Activated CD8-positive, alpha-beta memory T cell treated with anti-CD3 and anti-CD28 coated beads for 48 hours (primary cell): ENCODE measurements around the gene CDH23.
"Not testable (repeated sequence)": the region's sequence is repeated elsewhere in the genome, so short reads cannot be mapped to it uniquely, and the experiment has no call there.

Source experiments
- DNase-seq, 3 experiments: peaks; one replicate each; pipeline ENCODE4 v3.0.0-alpha.2; 2020; ENCODE audit warnings: low read depth in 2 of 3, low spot score in 2 of 3

The CDH23 gene

DNA sequence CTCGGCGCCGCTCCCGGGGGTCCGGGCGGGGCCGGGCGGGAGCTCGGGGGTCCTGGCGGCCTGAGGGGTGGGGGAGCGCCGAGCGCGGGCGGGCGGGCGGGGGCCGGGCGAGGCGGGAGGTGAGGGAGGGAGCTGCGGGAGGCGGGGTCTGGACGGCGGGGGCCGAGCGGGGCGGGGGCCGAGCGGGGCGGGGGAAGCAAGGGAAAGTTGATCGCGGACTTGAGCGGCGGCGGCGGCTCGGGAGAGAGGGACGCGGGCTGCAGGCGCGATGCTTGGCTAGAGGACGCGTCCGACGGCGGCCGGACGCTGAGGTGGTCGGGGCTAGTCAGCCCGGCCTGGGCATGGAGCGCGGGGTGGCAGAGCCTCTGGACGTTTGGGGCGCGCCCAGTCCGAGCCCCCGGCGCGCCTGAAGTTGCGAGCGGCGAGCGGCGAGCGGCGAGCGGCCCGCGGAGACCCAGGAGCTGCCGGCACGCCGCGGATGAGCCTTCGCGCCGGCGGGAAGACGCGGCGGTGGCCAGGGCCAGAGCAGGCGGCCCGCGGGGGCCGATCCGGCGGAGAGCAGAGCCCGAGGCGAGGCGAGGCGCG lies at the start of gene CDH23:
Gene CDH23 (plus strand): TSS at position 210 of the 585 bp plus-strand sequence. CDS start 42,912 bp downstream, outside the sequence.
- no peak for DNase-seq

DNA sequence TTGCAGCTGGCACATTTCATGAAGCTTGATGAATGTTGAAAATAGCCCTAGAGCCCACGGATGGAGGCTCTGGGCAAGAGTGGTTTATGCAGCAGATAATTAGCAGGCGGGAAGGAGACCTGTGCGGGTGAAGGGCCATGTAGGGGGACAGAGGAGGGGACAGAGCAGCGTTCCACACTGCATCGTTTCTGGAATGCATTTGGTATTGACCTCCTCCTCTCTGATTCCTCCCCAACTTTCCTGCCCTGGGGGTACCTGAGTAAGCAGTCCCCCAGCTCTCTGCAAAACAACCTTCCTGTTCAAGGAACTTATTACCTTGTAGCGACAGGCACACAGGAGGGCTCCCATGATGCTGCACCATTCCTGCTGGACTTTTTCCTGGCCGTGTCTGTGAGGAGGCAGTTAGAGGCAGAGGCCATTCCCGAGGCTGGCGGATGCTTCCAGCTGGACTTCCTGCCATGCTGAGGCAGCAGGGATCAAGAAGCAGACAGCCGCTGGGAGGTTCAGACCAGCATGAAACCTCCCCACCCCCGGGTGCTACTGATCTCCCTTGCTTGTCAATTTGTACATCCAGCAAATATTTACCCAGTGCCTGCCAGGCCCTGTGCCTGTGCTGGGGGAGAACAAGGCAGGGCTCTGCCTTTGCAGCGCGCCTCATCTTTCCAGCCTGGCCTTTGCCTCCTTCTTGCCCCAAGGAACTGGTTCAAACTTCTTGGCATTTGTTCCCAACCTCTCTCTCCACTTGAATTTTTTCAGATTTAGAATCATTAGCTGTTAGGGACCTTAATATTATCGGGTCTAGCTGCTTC lies 48.9 kb upstream of the CDH23 start:
- DNase-seq, result no peak

DNA sequence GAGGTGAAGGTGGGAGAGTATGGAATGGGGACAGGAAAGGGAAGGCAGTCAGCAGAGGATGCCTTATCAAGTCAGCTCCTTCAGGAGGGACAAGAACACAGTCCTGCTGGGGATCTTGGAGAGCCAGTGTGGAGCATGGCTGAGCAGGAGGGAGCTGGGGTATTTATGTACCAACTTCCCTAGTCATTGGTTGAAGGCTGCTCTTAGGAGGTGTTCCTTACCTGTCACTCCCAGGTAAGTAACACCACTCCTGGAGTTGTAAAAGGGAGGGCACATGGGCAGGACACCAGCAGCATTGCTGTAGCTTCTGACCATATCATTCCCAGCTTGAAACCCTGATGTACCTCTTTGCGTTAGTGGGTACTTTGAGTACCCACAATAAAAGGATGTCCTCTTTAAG lies 47.9 kb upstream of the CDH23 start:
- no peak for DNase-seq

DNA sequence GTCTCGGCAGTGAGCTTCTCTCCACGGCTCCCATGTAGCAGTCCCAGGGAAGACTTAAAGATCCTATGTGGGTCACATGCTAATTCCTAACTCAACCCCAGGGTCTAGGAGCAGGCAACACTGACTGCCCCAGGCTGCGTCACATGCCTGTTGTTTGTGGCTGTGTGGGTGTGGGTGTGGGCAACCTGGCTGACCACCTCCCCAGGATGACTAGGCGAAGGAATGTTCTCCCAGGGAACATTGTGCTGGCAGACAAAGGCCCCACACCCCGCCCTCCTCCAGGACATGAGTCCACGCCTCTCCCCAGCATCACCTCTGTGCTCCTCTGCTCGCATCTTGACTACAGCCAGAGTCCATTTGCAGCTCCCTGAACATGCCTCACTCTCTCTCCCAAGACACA lies 47.3 kb upstream of the CDH23 start:
- no peak for DNase-seq

DNA sequence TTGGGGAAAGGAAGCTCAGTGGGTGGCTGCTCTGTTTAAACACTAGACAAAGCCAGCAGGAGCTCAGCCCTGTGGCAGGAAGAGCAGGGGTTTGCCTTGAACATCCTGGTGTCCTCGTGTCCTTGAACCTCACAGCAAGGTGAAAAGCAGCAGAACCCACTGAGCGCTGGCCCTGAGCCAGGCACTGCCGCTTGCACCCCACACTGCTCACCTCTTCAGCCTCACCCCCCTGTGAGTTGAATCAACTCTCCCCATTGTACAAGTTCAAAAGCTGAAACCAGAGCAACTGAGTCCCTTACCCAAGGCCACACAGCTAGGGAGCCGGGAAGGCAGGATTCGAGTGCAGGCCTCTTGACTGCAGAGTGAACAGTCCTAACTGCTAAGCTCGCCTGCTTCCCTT lies 45.6 kb upstream of the CDH23 start:
- DNase-seq, result no peak

DNA sequence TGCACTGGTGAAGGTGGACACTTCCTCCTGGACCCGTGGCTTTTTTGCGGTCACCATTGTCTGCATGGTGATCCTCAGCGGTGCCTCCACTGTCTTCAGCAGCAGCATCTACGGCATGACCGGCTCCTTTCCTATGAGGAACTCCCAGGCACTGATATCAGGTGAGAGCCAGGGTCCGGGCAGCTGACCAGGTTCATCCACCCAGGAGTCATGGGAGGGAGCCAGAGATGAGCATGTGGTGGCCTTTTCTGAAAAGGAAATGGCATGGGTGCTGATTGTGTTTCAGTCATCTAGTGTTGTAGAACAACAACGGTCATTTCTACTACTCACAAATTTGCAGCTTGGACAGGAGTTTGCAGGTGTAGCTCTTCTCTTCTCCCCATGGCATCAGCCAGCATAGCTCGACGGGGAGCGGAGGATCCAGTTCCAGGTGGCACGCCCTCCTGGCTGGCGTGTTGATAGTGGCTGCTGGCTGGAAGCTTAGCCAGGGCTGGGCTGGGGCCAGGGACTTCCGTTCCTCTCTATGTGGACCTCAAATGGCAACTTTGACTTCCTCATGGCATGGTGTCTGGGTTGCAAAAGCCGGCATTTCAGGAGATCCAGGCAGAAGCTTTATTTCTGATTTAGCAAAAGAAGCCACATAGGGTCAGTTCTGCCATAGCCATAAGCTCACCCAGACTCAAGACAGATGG lies 44.9 kb upstream of the CDH23 start:
- no peak for DNase-seq

DNA sequence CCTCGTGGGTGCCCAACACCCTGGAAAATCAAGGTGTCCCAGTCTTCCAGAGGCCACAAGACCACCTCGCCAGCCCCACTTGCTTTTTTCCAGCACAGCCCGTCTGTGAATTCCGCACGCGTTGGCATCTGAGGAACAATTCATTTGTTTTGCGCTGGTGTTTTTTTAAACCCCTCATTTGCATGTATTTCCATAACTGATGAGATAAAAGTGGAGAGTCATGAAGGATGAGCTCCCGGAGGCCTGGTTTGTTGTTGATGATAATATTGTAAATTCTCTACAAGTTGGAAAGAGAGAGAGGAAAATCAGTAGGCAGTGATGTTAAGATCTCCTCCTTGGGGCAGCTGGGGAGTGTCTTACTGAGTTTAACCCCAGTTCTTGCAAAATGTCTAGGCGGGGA lies 43.1 kb upstream of the CDH23 start:
- DNase-seq, result no peak

DNA sequence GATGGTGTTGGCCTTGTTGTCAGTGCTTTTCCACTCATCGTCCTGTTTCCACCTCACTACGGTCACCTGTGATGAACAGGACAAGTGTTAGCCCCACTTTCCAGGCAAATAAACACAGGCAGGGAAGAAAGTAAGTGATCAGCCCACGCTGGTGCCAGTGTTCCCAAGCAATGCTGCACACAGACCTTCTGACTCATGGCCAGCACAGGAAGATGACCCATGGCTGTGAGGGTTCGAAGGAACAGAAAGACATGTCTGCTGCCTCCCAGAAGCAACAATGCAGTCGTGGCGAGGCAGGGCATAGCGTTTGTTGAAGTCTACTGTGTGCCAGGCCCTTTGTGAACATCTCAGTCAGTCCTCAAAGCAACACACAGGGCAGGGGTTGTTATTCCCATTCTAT lies 41.9 kb upstream of the CDH23 start:
- DNase-seq, result no peak

DNA sequence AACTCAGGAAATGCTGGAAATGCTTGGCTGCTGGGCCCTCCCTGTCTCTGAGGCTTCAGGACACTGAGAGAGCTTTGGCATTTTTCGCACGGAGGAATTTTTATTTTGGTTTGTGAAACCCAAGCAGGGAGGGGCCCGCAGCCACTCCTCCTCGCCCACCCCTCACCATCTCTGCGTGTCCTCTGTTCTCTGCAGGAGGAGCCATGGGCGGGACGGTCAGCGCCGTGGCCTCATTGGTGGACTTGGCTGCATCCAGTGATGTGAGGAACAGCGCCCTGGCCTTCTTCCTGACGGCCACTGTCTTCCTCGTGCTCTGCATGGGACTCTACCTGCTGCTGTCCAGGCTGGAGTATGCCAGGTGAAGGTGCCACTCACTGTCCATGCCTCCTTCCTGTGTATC lies 40.8 kb upstream of the CDH23 start:
- no peak for DNase-seq

DNA sequence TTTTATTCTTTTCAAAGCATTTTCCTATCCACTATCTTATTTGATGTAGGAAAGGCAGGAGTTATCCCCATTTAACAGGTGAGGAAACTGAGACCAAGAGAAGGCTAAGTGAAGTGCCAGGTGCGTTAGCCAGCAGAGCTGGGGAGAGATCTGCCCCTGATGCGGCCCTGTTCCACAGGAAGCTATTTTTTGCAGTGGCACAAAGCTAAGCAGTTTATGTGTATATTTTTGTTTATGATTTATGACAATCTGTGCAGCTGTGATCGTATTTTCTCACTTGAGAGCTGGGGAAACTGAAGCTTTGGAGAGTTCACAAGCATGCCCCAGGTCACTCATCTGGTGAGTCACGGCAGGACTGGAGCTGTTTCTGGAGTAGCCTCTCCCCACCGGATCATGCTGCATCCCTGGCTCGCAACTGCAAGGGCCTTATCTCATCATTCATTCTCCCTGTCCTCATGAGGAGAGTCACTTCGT lies 38.9 kb upstream of the CDH23 start:
- DNase-seq, result no peak

DNA sequence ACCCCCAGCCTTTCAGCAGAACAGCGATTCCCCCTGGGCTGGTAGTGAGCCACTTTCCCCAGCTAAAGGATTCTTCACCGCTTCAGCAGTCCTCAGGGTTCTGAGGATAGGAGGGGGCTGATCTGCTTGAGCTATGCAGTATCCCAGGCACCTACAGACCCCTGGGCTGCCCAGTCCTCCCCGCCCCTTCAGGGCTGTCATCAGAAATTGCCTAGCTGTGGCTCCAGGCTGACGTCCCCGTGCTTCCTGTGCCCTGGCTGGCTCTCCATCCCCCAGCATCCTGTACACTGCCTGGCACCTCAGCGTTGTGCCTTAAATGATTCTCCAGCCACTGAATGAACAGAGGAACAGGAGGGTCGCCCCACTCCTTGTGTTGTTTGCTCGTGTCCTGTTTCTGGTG lies 38.4 kb upstream of the CDH23 start:
- DNase-seq, result no peak

DNA sequence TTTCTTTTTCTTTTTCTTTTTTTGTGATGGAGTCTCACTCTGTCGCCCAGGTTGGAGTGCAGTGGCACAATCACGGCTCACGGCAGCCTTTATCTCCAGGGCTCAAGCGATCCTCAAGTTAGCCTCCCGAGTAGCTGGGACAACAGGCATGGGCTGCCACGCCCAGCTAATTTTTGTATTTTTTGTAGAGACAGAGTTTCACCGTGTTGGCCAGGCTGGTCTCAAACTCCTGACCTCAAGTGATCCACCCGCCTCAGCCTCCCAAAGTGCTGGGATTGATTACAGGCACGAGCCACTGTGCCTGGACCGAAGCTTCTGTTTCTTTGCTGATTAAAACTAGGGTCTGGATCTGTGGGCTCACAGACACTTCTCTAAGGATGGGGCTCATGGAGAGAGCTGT lies 37.8 kb upstream of the CDH23 start:
- DNase-seq, result not testable (repeated sequence)

DNA sequence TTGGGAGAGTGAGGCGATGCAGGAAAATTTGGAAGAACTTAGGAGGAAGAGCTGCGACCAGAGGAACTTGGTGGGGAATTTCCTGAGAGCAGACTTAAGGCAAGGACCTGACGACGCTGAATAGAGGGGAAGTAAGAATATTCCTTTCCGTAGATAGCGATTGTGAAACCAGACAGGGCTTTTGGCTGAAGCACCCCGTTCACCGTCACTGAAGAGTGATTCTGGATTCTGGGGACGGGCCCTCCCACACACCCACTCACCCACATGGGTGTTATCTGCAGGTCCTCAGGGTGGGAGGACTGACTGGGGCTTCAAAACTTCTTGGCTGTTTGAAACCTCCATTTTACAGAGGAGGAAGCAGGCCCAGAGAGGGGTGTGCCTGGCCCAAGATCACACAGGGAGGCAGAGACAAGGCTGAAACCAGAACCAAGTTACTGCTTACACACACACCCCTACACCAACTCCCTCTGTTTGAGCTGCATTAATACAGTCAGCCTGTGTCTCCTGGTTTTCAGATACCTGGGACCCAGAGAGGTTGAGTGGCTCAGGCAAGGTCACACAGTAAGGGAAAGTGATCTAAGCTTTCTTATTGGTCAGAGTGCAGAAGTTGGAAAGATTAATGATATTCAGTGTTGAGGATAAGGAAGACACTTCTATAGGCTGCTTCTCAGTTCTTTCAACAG lies 37.2 kb upstream of the CDH23 start:
- no peak for DNase-seq

DNA sequence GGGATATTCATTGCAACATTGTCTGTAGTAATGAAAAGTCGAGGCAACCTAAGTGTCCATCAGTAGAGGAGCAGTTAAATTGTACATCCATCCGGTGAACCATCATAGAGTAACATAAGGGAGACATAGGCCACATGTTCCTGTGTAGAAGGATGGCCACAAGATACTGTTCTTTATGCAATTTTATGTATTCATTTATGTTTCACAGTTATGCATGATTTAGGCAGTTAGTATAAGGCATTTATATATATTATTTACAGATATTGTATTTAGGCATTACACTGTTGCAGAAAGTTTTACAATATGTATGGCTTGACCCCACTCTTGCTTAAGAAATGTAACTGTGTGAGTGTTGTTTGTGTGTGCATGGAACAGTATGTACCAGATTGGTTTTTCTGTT lies 36.0 kb upstream of the CDH23 start:
- no peak for DNase-seq

DNA sequence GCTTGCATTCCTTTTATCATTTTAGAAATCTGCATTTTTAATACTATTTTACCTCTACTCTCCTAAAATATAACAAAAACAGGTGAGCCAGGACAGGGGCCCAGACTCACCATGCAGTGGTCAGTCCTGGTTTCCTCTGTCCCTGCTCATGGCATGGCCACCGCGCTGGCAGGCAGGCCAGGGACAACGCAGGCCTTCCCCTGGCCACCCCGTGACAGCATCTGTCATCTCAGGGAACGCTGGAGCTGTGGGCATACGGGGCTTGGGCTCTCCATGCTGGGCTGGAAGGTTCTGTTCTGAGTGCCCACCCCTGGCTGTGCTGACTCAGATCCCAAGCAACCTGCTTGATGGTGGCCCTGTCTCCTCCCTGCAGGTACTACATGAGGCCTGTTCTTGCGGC lies 35.1 kb upstream of the CDH23 start:
- DNase-seq, result no peak

DNA sequence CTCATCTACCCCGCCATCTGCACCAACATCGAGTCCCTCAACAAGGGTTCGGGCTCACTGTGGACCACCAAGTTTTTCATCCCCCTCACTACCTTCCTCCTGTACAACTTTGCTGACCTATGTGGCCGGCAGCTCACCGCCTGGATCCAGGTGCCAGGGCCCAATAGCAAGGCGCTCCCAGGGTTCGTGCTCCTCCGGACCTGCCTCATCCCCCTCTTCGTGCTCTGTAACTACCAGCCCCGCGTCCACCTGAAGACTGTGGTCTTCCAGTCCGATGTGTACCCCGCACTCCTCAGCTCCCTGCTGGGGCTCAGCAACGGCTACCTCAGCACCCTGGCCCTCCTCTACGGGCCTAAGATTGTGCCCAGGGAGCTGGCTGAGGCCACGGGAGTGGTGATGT lies 34.6 kb upstream of the CDH23 start:
- DNase-seq, result no peak

DNA sequence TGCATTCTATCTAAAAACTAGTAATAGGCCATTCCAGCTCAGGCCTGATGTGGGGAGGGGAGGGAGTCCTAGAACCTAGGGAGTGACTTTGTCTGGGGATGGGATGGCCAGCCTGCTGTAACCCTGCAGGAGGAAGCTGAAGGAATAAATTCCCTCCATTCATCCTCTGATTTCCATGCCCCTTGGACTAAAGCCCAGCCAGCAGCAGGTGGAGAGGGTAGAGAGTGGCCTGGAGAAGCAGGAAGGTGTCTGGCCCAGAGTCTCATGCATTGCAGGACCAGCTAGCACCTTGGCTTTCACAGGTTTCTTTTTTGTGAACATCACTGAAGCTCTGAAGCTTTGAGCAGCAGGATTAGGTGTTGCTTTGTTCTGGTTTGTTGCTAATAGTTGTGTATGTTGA lies 32.8 kb upstream of the CDH23 start:
- DNase-seq, result no peak

DNA sequence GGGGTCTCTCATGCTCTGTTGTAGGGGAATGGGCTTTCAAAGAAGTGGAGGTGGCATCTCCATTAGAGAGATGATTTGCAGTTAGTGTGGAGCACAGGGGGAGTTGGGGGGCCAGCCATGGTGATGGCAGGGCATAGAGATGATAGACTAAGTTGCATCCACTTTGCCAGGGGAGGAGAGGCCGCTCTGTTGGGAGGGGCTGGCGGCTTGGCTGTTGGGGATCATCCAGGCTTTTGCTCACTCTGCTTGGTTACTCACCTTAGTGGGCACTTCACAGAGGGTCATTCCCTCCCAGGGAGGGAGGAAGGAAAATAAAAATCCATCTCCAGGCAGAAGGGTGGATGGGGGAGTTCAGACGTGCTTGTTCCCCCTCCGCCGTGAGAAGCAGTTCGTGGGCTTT lies 31.4 kb upstream of the CDH23 start:
- no peak for DNase-seq

DNA sequence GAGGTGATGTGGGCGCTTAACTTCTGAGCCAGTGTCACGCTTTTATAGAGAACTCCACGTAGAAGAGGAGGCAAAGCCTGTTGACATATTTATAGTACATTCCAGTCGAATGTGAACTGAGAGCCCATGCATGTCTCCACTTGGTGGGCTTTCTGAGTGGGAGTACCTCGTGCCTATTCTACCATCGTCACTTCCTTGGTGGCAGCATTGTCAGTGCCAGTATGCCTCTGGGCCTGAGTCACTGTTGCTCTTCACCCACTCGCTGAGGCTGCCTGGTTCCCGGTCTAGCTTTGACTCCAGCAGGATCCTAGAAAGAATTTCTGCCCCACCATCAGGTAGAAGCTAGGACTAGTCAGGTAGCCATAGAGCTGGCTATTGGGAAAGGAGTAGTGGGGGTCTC lies 30.0 kb upstream of the CDH23 start:
- no peak for DNase-seq

DNA sequence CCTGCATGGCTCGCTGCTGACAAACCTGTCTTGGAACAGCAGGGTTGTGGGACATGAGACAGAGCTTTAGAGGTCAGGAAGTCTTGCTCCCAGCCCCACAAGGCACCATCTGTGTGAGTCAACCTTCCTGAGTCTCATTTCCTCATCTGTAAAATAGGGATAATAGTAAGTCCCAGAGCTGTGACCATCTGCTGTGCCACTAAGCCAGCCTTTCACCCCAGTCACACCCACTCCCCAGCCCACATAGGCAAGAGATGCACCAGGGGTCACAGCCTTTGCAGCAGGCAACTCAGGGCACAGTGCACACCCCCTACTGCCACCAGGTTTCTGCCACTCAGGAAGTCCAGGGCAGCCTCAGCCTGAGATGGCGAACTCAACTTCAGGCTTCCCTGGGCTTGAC lies 29.4 kb upstream of the CDH23 start:
- no peak for DNase-seq

DNA sequence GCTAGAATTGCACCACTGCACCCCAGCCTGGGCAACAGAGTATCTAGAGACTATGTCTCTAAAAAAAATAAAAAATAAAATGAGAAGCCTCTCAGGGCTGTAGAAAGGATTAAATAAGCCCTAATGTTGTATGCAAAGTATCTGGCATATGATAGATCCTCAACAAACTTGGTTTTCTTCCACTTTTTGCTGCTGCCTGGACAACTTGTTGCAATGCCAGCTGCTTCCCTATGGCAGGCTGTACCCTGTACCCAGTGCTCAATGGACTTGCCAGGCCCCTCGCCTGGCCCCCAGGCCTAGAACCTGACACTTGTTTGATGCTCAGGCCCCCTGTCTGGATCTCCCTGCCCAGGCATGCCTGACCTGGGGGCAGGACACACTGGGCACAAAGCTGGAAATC lies 28.5 kb upstream of the CDH23 start:
- DNase-seq, result no peak

DNA sequence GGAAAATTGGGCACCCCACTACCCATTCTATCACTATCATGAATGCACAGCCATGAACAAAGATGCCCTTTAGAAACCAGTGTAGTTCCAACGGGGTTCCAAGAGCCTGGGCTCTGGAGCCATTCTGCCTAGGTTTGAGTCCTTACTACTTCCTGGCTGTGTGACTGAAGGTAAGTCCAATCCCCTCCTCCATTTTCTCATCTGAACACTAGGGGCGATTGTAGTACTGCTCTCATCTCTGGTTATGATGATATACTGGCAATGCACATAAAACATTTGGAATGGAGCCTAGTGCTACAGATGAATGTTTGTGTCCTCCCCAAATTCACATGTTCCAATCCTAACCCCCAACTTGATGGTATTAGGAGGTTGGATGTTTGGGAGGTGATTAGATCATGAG lies 28.1 kb upstream of the CDH23 start:
- no peak for DNase-seq
